HG03432 (cell line): Measurements from ENCODE around the gene CAMTA1.

Experiments
- ATAC-seq: cut with Tn5 transposase; IDR thresholded peaks from one replicate; pipeline ENCODE4 v1.9.1; 2021; ENCODE audit warnings: mild to moderate bottlenecking, moderate library complexity; ENCODE audit not compliant: unreplicated experiment

Gene CAMTA1

DNA sequence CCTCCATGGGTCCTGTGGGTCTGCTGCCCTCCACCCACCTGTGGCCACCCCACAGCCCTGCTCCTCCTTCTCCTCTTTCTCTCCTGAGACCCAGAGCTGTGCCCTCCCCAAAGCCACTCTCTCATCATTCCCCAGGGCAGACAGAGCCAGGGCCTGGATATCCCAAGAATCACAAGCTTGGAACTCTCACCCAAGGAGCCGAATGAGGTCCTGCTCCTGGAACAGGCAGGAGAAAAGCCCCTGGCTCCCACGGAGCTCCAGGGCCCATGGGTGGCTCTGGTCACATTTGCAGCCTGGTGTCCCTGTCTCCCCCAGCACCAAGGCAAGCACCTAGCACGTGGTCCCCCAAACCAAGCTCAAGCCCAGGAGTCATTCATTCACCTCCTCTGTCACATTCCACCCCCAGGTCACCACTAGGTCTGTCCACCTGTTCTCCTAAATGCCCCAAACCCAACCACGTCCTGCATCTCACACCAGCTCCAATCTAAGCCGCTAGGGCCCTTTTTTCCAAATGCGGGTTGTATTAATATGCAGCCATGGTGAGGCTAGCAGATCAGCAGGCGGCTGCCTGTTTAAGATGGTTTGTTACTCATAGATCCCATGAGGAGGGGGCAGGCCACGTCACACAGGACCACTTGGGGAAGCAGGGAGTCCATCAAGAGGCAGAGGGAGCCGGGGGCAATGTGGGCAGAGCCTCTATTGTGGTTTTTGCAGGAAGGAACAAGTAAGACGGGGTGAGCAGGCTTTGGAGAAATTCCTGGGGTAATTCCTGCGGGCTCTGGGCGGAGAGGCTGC, 770.3 kb downstream of the CAMTA1 start:
- ATAC-seq, result no peak

DNA sequence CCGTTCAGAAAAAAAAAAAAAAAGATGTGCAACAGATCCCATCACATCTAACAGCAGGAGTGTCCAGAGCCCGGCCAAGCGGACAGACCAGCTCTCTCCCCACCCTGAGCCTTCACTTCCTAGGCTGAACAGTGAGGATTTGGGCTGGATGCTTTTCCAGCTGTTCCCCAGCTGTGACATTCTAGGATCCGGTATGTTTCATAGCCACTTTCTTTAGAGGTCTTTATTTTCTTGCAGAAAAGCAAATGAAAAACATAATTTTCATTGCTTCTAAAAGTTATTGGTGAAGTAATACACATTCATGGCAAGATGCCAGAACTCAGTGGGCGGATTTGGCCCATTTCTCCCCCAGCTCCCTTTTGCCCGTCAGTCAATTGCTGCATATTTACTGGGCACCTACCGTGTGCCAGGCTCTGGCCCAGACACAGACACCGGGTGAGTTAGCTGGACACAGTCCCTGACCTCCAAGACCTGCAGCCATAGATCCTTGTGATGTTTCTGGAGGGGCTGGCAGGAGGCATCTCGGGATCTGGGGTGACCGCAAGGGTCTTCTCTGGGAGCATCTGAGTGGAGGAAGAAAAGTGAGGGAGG, 772.1 kb downstream of the CAMTA1 start:
- ATAC-seq, result no peak

- ATAC-seq, result no peak
These were observed 772.8 kb downstream of the CAMTA1 start for GRCh38 chr1:7558041-7558461.

DNA sequence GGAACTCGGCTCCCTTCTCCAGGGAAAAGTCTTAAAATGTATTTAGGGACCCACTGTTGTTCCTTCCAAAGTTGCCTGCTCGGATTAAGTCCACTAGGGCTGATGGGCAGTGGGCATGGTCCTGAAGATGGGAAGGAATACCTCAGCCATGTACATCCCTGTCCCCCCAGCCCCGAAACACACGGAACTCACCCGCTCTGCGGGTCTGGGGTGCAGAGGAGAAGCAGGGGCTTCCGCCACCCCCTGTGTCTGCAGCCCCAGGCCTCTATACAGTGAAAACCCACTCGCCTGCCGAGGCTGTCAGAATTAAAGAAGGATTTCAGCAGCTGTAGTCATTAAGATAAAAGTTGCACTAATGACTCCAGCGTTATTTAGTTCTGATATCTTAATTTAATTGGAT, 773.2 kb downstream of the CAMTA1 start:
- ATAC-seq, result no peak

GRCh38 chr1:7558921-7559869, 773.9 kb downstream of the CAMTA1 start:
- no peak for ATAC-seq

DNA sequence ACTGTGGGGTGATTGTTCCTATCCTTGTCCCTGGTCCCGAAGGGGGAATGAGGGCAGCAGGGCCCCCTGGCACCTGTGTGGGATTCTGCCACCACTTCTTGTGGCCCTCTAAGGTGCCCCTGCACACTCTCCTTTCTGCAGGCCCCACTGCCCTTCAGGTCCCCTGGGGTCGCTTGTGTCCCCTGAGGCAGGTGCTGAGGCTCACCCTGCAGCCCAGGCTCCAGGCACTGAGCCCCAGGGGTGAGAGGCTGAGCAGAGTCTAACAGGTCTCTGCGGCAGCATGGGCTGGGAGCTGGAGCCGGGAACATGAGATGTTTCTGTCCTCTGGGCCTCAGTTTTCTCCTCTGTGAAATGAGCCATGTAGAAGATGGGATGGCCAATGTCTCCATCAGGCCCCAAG, 774.9 kb downstream of the CAMTA1 start:
- ATAC-seq, result no peak

- ATAC-seq, result no peak
These were observed 775.4 kb downstream of the CAMTA1 start for GRCh38 chr1:7560601-7561181.

- no peak for ATAC-seq
These were observed 776.2 kb downstream of the CAMTA1 start for GRCh38 chr1:7561331-7561921.

DNA sequence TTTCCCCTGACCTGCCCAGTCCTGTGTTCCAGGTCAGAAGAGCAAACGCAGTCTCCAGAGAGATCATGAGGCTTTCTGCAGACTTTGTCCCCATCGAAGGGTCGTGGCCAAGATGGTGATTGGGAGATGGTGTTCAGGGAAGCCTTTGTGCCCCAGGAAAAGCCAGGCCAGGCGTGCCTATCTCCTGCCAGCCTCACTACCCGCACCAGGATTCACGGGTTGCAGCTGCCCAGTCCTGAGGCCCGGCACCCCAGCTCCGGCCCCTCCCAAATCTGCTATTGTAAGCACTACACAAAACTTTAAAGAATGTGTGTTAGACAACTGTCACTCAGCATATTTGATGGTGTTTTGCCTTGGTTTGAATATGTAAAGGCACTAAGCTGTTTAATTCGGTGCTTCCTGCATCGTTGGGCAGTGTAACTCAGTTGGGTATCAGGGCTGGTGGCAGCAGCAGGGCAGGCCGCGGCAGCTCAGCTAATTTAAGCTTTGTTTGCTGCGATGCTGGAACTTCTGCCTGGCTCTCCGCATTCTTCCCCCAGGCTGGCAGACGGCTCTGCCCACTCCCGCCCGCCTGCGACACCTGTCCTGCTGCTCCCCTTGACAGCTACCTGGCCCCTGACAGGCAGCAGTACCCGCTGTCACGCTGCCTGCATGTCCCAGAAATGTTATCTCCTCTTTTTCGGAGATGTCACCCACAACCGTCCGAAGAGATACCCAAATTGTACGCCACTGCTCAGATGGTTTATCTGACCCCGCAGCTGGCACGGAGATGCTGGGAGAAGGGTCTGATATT, 776.9 kb downstream of the CAMTA1 start:
- no peak for ATAC-seq

DNA sequence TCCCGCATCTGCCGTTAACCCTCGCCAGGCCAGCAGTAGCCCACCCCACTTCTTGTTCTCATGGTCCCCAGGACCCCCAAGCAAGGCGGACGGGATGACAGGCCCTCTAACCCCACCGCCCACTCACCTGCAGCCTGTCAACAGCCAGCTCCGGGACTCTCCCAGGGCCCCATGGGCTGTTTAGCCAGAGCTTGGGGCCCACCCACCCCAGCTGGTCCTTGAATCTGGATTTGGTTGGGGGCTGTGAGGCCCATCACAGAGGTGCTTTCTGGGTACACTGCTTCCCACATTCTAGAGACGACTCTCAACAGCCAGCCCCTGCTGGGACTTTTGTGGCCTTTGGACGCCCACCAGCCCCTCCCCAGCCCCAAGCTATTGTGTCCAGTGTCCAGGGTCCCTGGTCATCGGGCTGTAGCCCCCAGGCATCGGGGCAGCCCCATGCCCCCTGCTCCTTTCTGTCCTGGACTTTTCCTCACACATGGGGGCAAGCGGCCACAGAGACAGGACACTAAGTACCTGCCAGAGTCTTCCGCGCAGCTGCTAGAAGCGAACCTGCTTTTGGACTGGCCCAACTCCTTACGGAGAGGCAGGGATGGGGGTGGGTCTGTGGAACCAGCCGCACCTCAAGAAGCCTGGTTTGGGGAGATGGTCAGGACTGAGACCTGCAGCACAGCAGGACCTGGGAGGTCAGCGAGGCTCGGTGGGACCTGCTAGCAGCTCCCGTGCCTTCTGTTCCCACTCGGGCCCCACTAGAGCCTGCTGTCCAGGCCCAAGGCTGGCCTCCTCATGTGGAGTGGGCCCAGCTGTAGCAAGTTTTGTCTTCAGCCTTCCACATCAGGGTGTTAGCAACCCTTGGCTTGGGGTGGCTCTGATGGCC, 777.7 kb downstream of the CAMTA1 start:
- ATAC-seq, result no peak

DNA sequence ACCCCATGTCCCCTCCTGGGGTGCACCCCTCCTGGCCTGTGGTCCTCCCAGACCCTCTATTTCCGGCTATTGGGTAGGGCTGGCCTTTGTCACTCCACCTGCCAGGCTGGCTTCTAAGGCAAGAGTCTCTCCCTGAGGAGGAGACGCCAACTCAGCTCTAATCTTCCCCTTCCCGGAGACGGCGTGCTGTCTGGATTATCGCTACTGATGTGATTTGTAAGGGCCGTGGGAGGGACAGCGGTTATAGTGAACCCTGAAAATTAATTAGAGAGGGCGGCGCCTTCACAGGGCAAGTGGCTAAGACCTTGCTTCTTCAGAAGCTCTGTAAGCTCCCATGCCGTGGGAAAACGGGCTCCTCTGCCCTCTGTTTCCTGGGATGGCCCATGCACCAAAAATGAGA, 778.9 kb downstream of the CAMTA1 start:
- no peak for ATAC-seq

DNA sequence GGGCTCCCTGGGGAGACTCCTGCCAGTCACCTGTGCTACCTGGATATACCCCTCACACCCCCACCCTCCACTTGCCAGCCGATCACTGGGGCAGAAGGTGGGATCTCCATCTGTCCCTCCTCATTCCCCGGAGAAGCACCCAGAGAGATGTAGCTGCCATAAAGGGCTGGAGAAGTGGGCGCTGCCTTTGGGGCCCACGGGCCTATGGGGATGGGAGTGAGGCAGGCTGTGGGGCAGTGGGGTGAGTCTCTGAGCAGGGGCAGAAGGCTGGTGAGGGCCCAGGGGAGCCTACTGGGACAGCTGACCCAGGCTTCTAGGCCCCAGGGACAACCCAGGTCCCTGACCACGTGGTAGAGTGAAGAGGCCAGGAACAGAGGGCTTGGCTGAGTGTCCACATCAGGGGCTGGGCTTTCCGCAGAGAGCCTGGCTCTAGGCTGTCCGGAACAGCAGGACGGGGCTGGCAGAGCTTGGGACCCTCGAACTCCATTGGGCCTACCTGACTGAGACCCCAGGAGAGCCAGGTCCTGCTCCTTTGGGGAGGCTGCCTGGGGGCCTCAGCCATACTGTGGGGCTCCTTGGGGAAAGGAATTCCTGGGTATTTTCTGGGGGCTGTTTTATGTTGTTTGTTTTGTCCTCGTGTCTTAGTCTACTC, 780.0 kb downstream of the CAMTA1 start:
- no peak for ATAC-seq

DNA sequence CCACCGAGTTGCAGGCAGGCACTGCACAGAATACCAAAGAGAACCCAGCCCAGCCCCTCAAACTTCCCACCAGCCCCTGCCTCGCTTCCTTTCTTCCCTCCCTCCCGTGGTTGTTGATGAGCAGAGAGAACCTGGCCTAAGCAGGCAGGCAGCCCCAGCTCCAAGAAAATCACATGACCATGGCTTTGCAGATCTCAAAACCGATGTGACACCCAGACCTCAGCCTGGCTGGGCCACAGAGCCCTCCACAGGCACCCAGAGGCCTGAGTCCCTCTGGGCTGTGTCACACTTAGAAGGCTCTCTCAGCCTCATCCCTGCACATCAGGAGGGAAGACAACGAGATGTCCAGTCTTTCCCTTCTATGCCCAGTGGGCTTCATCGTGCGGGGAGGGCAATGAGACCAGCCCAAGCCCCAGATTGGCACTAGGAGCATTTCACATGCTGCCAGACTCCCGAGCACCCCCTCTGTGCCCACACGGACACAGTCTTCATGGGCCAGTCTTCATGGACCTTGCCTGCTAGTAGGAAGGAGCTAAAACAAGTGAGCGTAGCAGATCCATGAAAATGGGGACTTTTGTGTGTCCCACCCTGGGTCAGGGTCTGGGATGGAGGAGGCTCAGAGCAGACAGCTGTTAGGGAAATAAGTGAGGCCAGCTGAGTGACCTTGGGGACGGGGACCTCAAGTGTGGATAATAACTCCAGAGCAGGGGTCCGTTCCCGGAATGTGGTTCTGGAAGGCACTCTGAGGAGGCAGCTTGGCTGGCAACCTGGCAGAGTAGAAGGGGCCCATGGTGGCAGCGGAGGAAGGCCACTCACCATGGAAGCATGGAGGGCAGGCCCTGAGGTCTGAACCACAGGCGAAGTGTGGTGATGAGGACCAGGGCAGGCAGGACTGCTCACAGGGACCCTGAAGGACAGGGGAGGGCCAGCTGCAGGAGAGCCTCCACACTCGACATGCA, 781.4 kb downstream of the CAMTA1 start:
- ATAC-seq, result no peak

- ATAC-seq, result no peak
These were observed 782.1 kb downstream of the CAMTA1 start for GRCh38 chr1:7567376-7567775.

- ATAC-seq, result no peak
These were observed 782.8 kb downstream of the CAMTA1 start for GRCh38 chr1:7568053-7568452.

DNA sequence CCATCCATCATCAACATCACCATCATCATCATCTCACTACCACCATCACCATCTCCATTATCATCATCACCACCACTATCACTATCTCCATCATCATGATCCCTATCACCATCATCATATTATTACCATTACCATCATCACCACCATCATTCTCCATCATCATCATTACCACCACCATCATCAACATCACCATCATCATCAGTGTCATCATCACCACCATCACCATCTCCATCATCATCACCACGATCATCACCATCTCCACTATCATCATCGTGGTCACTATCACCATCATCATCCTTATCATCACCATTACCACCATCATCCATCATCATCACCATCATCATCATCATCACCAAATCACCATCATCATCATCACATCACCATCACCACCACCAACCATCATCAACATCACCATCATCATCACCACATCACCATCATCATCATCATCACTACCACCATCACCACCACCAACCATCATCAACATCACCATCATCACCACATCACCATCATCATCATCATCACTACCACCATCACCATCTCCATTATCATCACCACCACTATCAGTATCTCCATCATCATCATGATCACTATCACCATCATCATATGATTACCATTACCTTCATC, 783.8 kb downstream of the CAMTA1 start:
- no peak for ATAC-seq

DNA sequence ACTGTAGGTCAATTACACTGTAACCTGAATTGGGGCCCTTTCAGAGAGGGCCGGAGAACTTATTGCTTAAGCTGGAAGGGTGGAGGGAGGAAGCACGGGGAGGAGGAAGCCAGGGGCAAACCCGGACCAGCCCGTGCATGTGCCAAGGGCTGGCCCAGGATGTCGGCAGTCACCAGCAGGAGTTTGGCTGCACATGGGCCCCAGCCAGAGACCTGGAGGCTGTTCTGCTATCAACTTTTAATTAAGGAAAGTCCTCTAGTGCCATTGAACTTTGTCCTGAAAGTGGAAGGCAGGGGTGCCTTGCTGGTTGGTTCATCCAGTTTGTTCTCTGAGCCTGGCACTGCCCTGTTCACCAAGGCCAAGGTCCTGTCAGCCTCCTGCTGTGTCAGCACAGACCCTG, 785.1 kb downstream of the CAMTA1 start:
- ATAC-seq, result no peak
